T-helper 2 cell treated with Interferon-gamma antibody and Interleukin-4, amounts not matched to agents 100 ng/mL and 5 ng/mL, for 36 hours (primary cell): ENCODE data around the gene UQCRQ. TPM values are rescaled to one million over a fixed set of nuclear protein-coding genes. Genes with fewer than 3 reads are reported as not detected.
"Not testable (repeated sequence)": the region's sequence is repeated elsewhere in the genome, so short reads cannot be mapped to it uniquely, and the experiment has no call there.

Experiments used
- intact Hi-C: fragments of 100-400 bp; cut with micrococcal nuclease; formaldehyde crosslinking; loops from one replicate; pipeline ENCODE4 v1.15.1; 2023
- total RNA-seq: library from RNA; stranded (reverse); gene quantifications from 2 replicates; pipeline ENCODE4 v1.2.3, GENCODE V29; 2022

The UQCRQ gene
- total RNA-seq, 1 donor from 2014 or later = 336 TPM

GRCh38 chr5:132831095-132831860, 35.2 kb upstream of the UQCRQ start:
- intact Hi-C loops = no loop called here

GRCh38 chr5:132832612-132833011, 33.8 kb upstream of the UQCRQ start:
- intact Hi-C loops = no loop called here

- intact Hi-C loops = no loop called here
Observed at GRCh38 chr5:132834057-132834456, 32.4 kb upstream of the UQCRQ start.

GRCh38 chr5:132836852-132837251, 29.6 kb upstream of the UQCRQ start:
- intact Hi-C loops = no loop called here

DNA sequence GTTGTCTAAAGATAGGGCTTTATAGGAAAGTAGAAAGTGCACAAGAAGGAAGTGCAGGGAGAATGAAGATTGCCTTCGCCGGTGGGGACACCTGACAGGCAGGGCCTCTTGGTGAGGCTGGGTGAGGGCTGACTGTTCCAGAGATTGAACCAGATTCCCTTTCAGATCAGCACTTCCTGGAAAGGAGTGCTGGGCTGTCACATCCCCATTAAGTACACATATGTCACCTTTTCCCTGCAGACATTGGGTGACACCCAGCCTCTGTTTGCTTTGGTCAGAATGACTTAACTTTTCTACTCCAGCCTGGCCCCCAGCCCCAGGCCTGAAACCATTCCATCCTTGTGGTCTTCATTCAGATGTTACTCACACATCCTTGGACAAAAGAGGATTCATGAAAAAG, 28.6 kb upstream of the UQCRQ start:
- intact Hi-C loops = no loop called here

DNA sequence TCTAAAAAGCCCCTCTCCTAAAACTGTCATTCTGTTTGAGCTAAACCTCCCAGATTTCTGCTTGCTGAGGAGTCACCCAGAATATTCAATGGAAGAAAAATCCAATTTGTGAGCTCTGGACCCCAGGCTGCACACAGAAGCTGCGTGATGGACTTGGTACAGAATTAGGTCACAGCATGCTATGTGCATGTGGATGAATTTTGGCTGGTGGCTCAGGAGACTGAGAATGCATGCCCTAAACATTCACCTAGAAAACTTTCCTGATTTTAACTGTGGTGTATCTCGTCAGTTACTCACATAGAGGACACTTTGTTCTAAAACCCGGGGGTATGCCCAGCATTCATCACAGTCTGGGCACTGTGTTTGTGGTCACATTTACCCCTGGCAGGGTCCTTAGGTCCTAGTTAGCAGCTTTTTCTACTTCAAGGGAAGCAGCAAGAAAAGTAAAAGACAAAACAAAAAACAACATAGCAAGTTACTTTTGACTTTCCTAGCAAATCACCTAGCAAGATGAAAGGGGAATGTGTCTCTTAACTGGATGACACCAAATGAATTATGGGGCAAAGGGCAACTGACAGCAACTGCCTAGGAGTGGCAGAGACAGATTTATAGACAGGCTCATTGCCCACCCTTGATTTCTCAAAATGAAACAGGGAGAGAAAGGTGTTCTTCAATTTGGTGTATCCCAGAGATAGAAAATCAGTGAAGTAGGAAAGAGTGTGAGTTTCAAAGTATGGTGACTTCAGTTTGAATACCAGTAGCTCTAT, 27.7 kb upstream of the UQCRQ start:
- intact Hi-C loops = no loop called here

DNA sequence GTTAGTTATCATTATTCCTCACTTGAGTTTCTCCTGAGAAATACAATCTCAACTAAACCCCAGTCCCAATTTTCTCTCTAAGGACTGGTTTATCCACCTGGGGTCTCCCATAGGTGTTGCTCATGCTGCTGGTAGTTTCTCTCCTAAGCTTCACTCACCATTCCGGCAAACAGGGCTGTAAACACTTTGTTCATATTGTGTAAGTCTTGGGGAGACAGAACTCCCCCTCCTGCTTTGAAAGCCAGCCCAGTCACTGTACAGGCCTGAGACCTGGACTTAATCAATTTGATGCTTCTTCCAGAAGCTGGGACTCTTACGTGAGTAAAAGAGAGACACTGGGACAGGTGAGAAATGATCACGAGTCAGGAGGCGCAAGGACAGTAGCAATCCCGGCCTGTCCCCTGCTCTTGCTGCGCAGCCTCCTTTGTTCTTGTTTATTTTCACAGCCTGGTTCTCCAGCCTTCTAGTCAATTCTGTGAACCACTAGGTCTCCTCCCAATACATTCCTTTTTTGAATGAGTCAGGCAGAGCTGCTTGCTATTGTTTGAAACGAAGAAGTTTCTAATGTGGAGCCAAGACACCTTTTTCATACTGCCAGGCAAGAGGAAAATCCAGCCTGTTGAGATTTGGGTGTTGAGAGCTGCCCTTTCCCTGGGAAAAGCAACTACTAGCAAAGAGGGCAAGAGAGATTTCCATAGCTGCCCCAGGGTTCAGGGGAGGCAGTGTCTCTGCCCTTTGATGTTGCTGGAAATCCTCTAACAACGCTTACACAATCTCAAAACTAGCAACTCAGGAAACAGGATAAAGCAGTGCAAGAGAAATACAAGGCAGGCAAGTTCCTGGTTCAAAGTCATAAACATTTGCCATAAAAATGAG, 26.8 kb upstream of the UQCRQ start:
- intact Hi-C loops = no loop called here

DNA sequence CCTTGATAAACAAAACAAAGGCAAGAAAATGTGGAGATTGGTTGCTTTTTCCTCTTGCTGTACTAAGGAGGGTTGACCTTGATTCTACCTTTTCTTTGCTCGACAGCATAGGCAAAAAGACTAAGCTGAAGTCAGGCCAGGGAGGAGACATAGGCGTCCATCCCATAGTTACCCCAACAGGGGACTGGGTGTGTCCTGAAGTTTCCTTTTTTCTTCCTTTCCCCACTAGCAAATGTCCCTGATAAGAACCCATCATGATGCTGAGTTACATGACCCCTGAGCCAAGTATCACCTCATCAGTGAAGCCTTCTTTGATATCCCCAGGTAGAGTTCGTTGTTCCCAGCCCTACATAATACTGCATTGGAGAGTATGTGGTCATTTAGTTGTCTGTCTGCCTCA, 26.1 kb upstream of the UQCRQ start:
- intact Hi-C loops = no loop called here

DNA sequence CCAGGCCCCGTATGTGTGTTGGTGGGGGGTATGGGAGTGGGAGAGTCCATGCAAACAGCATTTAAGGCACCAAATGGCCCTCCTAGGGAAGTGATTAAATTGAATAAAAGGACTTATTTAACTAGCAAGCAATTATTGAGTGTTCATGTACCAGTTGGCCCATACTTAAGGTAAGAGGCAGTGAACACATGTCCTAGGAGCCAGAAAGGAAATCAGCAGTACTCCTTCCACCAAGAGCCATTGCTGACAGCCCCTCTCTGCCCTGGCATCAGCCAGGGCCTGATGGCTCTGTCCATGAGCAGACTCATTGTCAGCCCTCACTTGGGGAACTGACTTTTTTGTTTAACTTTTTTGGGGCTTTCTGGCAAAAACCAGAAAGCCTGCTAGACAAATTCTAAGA, 25.5 kb upstream of the UQCRQ start:
- intact Hi-C loops = no loop called here

- intact Hi-C loops = no loop called here
Observed at GRCh38 chr5:132841305-132841704, 25.1 kb upstream of the UQCRQ start.

DNA sequence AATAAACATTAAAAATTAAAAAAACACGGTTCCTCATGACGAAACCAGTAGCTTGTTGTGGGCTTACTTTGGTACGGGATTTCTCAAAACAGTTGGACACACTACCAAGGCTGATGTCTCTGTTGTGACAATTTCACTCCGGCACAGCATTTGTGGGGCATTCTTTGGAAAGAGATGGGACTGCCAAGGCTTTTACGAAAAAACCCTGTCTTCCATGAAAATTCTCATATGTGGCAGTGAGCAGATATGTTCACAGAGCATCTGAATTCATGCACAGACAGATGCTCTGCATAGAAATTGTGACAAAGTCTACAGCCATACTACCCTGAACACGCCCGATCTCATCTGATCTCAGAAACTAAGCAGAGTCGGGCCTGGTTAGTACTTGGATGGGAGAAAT, 18.2 kb upstream of the UQCRQ start:
- intact Hi-C loops = no loop called here

DNA sequence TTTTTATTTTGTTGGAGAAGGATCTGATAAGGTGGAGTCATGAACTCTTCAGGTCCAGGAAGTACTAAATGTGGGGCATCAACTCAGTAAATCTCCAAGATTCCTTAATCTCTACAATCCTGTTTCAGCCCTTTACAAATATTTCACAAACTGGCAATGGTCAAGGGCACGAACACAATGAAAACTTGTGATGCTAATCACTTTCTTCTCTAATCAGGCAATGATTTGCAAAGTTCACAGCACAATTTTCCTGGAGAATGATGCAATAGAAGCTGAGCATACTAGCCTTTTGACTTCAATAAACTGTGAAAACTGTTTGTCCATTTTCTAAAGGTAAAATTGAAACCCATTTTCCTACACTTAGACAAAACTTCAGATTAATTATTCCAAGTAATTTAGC, 17.1 kb upstream of the UQCRQ start:
- intact Hi-C loops = no loop called here

DNA sequence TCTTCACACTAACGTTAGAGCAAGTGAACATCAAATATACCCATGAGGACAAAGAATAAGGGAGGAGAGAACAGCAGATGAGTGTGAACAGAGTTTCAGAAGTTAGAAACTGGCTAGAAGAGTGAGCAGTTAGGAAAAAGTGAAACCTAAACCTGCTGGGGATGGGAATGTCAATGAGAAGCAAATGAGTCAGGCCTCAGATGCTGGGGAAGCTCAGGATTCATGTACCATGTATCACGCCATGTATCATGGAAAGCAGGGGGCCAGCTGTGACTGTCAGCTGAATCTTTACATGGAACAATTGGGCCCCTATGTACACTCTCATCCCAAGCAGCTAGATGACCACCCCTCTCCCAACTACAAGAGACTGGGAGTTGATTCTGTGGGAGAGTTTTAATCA, 16.4 kb upstream of the UQCRQ start:
- intact Hi-C loops = no loop called here

DNA sequence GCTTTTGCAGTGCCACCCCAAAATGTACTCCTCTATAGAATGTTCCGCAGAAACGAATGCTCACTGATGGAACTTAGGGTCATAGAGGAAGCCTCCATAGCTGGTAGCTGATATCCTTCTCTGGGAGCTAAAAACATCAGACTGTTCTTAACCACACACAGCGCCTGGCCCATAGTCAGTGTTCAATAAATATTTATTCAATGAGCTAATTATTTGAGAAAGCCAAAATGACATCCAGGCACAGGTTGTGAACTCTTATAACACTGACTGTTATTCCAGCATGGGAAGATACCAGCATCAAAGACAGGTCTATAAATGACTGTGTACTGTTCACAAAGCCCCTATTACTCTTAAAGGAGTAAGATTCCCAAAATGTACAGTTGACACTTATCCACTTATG, 13.1 kb upstream of the UQCRQ start:
- intact Hi-C loops = no loop called here

DNA sequence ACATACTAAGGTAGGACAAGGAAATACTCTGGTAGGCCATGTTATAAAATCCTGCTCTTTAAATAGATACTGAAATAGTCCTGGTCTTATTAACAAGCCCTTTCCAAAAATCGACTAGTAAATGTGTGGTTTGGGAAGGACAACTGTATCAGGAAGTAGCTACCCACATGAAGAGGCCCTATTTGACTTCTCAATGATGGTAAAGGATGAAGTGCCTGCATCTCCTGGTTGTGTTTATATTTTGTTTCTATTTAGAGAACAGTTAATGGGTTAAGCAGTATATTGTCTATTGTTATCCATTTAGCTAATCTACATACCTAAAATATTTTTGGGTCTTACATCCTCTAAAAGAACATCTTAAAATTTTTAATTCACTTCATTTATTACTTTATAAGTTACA, 12.7 kb upstream of the UQCRQ start:
- intact Hi-C loops = no loop called here

- intact Hi-C loops = no loop called here
Observed at GRCh38 chr5:132854301-132854700, 12.1 kb upstream of the UQCRQ start.

GRCh38 chr5:132854992-132855391, 11.4 kb upstream of the UQCRQ start:
- intact Hi-C loops = not testable (repeated sequence)

DNA sequence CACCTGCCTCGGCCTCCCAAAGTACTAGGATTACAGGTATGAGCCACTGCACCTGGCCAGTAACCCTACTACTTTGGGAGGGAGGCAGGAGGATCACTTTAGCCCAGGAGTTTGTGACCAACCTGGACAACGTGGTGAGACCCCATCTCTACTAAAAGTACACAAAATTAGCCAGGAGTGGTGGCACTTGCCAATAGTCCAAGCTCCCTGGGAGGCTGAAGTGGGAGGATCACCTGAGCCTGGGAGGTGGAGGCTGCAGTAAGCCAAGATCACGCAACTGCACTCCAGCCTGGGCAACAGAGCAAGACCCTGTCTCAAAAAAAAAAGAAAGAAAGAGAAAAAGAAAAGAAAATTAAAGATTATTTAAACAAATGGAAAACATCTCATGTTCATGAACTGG, 10.4 kb upstream of the UQCRQ start:
- intact Hi-C loops = no loop called here

- intact Hi-C loops = loop anchor here (10.0 kb wide), 1 partner anchor 1515 kb away; the partner anchor contains the start of gene UBE2B
Observed at GRCh38 chr5:132859889-132860437, 6.5 kb upstream of the UQCRQ start.

GRCh38 chr5:132860742-132861141, 5.7 kb upstream of the UQCRQ start:
- intact Hi-C loops = loop anchor here (10.0 kb wide), 1 partner anchor 1514 kb away; the partner anchor contains the start of gene UBE2B

GRCh38 chr5:132865668-132866341, 637 bp upstream of the UQCRQ start:
- intact Hi-C loops = loop anchor here (1.0 to 10.0 kb wide), 6 partner anchors 36 to 1509 kb away; partner anchors contain the start of genes AFF4, KIF3A, SHROOM1 and UBE2B
